ENCODE measurements around the gene FNIP2. TPM values are rescaled to one million over a fixed set of nuclear protein-coding genes. Genes with fewer than 3 reads are reported as not detected.

FNIP2 gene
- 18.2 and 21.9 TPM in 2 replicates for total RNA-seq

GRCh38 chr4:158768555-158769174 lies at the start of gene FNIP2:
FNIP2 (plus strand) TSS chr4:158769026; CDS start chr4:158769213, 187 bp downstream.

GRCh38 chr4:158722917-158723793 lies 45.7 kb upstream of the FNIP2 start, which contains the start of gene PPID:
PPID (minus strand) TSS chr4:158723396; CDS start chr4:158723288, 108 bp downstream.

Small RNAs within 50 kb of the gene (small RNA-seq; reads per million reads assigned to genes)
- not detected for gene RF00157
- gene RNU6-128P, result not detected

Other genes starting within 250 kb of the FNIP2 start
- gene RXFP1, start 247.1 kb upstream of the FNIP2 start, total RNA-seq, result not detected in 2 replicates
- 14.0 and 25.8 TPM in 2 replicates for gene C4orf46, start 97.1 kb upstream of the FNIP2 start, total RNA-seq
- gene ETFDH, start 96.7 kb upstream of the FNIP2 start, total RNA-seq, result 11.1 and 14.5 TPM in 2 replicates
- 11.1 and 15.0 TPM in 2 replicates for gene PPID, start 45.6 kb upstream of the FNIP2 start, total RNA-seq